Measurements from ENCODE around the gene FALEC.

FALEC gene

DNA sequence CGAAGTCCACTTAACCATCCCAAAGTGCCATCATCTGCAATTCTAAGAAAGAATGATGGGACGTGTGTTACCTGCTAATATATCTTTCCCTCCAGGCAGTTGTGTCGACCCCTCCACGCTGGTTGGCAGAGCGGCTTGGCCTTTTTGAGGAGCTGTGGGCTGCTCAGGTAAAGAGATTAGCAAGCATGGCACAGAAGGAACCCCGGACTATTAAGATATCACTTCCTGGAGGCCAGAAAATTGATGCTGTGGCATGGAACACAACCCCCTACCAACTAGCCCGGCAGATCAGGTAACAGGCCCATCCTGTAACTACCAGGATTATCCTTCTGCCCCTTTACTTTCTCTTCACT is 27.8 kb upstream of the FALEC start:
- H3K4me3 ChIP-seq (ENCODE audit: low read depth, low read length), result peak overlapping the region; percentile 92
- TF ChIP-seq, protein P1, sequence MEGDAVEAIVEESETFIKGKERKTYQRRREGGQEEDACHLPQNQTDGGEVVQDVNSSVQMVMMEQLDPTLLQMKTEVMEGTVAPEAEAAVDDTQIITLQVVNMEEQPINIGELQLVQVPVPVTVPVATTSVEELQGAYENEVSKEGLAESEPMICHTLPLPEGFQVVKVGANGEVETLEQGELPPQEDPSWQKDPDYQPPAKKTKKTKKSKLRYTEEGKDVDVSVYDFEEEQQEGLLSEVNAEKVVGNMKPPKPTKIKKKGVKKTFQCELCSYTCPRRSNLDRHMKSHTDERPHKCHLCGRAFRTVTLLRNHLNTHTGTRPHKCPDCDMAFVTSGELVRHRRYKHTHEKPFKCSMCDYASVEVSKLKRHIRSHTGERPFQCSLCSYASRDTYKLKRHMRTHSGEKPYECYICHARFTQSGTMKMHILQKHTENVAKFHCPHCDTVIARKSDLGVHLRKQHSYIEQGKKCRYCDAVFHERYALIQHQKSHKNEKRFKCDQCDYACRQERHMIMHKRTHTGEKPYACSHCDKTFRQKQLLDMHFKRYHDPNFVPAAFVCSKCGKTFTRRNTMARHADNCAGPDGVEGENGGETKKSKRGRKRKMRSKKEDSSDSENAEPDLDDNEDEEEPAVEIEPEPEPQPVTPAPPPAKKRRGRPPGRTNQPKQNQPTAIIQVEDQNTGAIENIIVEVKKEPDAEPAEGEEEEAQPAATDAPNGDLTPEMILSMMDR (IDR thresholded peaks at IDR 0.05; ENCODE audit: low read depth, low read length), result no peak

DNA sequence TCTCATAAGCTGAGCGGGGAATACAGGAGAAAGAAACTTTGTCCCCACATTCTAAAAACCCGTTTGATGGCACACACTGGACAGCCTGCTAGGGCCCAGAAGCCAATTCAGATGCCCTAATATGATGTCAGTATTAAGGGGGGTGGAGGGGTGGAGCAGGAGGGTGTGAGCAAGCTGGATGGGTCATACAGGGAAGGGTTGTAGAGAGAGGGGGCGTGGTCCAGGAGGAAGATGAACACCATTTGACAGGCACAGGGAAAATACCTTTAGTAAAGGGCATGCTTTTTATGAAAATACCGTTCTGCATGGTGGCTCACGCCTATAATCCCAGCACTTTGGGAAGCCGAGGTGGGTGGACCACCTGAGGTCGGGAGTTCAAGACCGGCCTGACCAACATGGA is 22.4 kb upstream of the FALEC start:
- TF ChIP-seq, protein P1 (IDR thresholded peaks at IDR 0.05; ENCODE audit: low read depth, low read length), result no peak
- H3K4me3 ChIP-seq (ENCODE audit: low read depth, low read length), result no peak overlapping the region

- H3K4me3 ChIP-seq (ENCODE audit: low read depth, low read length), result no peak overlapping the region
- TF ChIP-seq, protein P1 (IDR thresholded peaks at IDR 0.05; ENCODE audit: low read depth, low read length), result no peak
Observed at GRCh38 chr1:150498342-150498741, 17.2 kb upstream of the FALEC start.

DNA sequence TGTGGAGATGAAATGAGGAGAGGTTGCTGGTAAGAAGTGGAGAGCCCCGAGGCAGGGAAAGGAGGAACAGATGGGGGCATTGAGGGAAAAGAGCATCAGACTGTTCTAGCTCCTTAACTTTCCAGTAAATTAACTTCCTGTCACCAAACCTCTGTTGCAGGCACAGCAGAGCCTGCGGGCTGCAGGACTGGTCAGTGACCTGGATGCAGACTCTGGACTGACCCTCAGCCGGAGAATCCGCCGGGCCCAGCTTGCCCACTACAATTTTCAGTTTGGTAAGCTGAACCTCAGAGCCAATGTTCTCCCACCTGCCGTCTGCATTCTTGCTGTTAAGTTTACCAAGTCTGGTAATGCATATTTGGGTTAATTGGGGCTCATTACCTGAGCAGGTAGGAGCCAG is 10.1 kb upstream of the FALEC start:
- TF ChIP-seq, protein P1 (IDR thresholded peaks at IDR 0.05; ENCODE audit: low read depth, low read length), result no peak

GRCh38 chr1:150507912-150508864 is 7.4 kb upstream of the FALEC start, which contains the start of gene ECM1:
Gene ECM1, plus strand, starts transcription at chr1:150508109. Its CDS starts 101 bp downstream, at chr1:150508210.
- peak within 1 kb of the TSS; percentile 65 for H3K4me3 ChIP-seq (ENCODE audit: low read depth, low read length)

More for the DNA sequence above, 10.1 kb upstream of the FALEC start:
- H3K4me3 ChIP-seq (ENCODE audit: low read depth, low read length), result no peak overlapping the region

DNA sequence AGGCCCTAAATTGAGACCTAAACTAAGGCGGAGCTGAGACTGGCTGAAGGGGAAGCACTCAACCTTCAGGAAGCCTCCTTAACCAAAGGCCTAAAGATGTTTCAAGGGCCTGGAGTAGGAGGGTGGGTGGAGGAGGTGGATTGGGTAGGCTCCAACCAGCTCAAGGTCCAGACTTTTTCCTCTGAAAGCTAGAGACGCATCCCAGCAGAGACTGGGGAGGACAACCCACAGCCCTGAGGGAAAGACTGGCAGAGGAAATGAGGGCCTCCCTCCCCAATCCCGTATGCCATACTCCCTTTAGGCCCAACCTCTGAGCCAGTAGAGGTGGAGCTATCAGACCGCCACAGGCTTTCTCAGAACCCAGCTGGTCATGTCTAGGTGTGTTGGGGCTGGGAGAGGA is 6.6 kb upstream of the FALEC start:
- TF ChIP-seq, protein P1 (IDR thresholded peaks at IDR 0.05; ENCODE audit: low read depth, low read length), result no peak
- peak overlapping the region; percentile 65 for H3K4me3 ChIP-seq (ENCODE audit: low read depth, low read length)

More at GRCh38 chr1:150507912-150508864, 7.4 kb upstream of the FALEC start, which contains the start of gene ECM1:
- TF ChIP-seq, protein P1 (IDR thresholded peaks at IDR 0.05; ENCODE audit: low read depth, low read length), result no peak

DNA sequence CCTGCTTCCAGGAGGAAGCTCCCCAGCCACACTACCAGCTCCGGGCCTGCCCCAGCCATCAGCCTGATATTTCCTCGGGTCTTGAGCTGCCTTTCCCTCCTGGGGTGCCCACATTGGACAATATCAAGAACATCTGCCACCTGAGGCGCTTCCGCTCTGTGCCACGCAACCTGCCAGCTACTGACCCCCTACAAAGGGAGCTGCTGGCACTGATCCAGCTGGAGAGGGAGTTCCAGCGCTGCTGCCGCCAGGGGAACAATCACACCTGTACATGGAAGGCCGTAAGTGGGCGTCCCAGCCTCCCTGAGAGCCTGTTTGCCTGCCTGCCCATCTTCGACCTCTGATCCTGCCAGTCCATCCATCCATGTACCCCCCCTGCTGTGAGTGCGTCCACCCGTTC is 4.0 kb upstream of the FALEC start:
- no peak overlapping the region for H3K4me3 ChIP-seq (ENCODE audit: low read depth, low read length)
- TF ChIP-seq, protein P1 (IDR thresholded peaks at IDR 0.05; ENCODE audit: low read depth, low read length), result no peak
